SU-DHL-6 (cell line): Measurements from ENCODE around the gene MTHFR.

Experiments
- H2AFZ ChIP-seq: fragments of 200-600 bp; sonication (generic); 2 replicates; pipeline ENCODE4 v1.6.1; 2014; ENCODE audit warnings: low read depth, mild to moderate bottlenecking, moderate library complexity, mixed read lengths, antibody characterized with exemption, low read length; ENCODE audit not compliant: severe bottlenecking
- H3F3A ChIP-seq: fragments of 200-600 bp; shearing (Covaris generic); 2 replicates; pipeline ENCODE4 v1.6.0; 2016; ENCODE audit warnings: antibody characterized with exemption, mild to moderate bottlenecking; ENCODE audit not compliant: insufficient read depth
- H3K27ac ChIP-seq: fragments of 200-600 bp; sonication (generic); 2 replicates; pipeline ENCODE4 v1.5.1; 2016; ENCODE audit warnings: low read depth, mild to moderate bottlenecking, low read length, moderate library complexity, mixed read lengths
- H3K27me3 ChIP-seq: fragments of 200-600 bp; sonication (generic), shearing (Covaris generic); 2 replicates; pipeline ENCODE4 v1.6.0; 2014; ENCODE audit warnings: mild to moderate bottlenecking, low read length
- H3K36me3 ChIP-seq: fragments of 200-600 bp; sonication (generic); 2 replicates; pipeline ENCODE4 v1.6.1; 2014; ENCODE audit warnings: mild to moderate bottlenecking, low read length, mixed read lengths
- H3K4me2 ChIP-seq: fragments of 300-600, 200-600 bp; shearing (Covaris generic), sonication (generic); 2 replicates; pipeline ENCODE4 v1.6.0; 2014; ENCODE audit warnings: low read length, low read depth, mild to moderate bottlenecking; ENCODE audit not compliant: poor library complexity, severe bottlenecking
- H3K4me3 ChIP-seq: fragments of 200-600 bp; sonication (generic); 2 replicates; pipeline ENCODE4 v1.5.1; 2014; ENCODE audit warnings: antibody characterized with exemption, low read length, mild to moderate bottlenecking, mixed read lengths; ENCODE audit not compliant: insufficient read depth, poor library complexity, severe bottlenecking
- H3K79me2 ChIP-seq: fragments of 200-600 bp; sonication (generic); 2 replicates; pipeline ENCODE4 v1.6.1; 2014; ENCODE audit warnings: mild to moderate bottlenecking, low read length, moderate library complexity; ENCODE audit not compliant: insufficient read depth
- H3K9ac ChIP-seq: fragments of 200-600 bp; sonication (generic); 2 replicates; pipeline ENCODE4 v1.7.0; 2014; ENCODE audit warnings: mild to moderate bottlenecking, low read length
- H3K9me2 ChIP-seq: fragments of 200-600 bp; sonication (generic); replicated peaks from 2 replicates; pipeline ENCODE4 v1.6.1; 2014; ENCODE audit warnings: low read length; ENCODE audit not compliant: insufficient read depth
- H3K9me3 ChIP-seq: fragments of 200-600 bp; sonication (generic); 2 replicates; pipeline ENCODE4 v1.6.1; 2014; ENCODE audit warnings: low read length, mixed read lengths; ENCODE audit not compliant: insufficient read depth
- H4K20me1 ChIP-seq: fragments of 200-600 bp; sonication (generic); 2 replicates; pipeline ENCODE4 v1.6.1; 2014; ENCODE audit warnings: low read depth, mild to moderate bottlenecking, antibody characterized with exemption, low read length, moderate library complexity, mixed read lengths
- EZH2phosphoT487 ChIP-seq: fragments of 200-600 bp; sonication (generic), shearing (Covaris generic); conservative IDR thresholded peaks from 2 replicates; pipeline ENCODE4 v1.6.1; 2018; ENCODE audit warnings: mild to moderate bottlenecking, antibody characterized with exemption, low read length, moderate library complexity, mixed read lengths
- TF ChIP-seq, protein P1 (sequence below): fragments of 200-600 bp; sonication (generic); IDR thresholded peaks from one replicate; pipeline ENCODE4 v1.5.1; 2017; ENCODE audit warnings: antibody characterized with exemption, mild to moderate bottlenecking, low read length, moderate library complexity; ENCODE audit not compliant: insufficient read depth, poor library complexity, severe bottlenecking

Gene MTHFR

DNA sequence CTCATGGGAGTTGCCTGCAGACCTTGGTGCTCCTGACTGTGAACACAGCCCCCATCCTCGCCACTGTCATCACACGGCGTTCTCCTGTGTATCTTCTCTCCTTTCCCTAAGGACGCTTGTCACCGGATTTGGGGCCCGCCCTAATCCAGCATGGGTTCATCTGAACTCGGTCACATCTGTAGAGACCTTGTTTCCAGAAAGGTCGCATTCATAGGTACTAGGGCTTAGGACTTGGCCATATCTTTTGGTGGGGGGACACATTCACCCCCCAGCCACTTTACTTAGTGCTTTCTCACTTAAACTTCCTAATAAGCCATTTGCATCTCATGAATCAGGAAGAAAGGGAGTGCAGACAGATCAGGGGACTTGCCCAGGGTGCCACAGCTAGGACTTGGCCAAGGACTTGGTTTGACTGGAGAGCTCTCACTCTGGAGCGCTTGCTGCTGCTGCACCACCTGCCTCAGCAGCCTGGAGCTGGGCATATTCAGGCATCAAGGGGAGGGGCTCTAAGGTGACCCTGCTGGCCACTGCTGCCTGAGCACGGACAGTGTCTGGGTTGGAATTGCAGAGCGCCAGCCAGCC lies 32.1 kb upstream of the MTHFR start:
- Histone ChIP-seq H3K4me2 (no peak overlapping the region), H3F3A (no peaks in the 10 kb centered on the region), H3K27me3 (no peaks in the 10 kb centered on the region), H4K20me1 (no peaks in the 10 kb centered on the region), H3K9me3 (no peaks in the 10 kb centered on the region), H3K79me2 (no peaks in the 10 kb centered on the region), H3K9ac (no peak overlapping the region), H3K36me3 (peaks cover 3% of the 10 kb centered on the region; the same call in 1 of the 2 replicates), H2AFZ (no peak overlapping the region), H3K4me3 (no peak overlapping the region), H3K27ac (no peak overlapping the region), H3K9me2 (no peaks in the 10 kb centered on the region)
- TF ChIP-seq, protein P1, sequence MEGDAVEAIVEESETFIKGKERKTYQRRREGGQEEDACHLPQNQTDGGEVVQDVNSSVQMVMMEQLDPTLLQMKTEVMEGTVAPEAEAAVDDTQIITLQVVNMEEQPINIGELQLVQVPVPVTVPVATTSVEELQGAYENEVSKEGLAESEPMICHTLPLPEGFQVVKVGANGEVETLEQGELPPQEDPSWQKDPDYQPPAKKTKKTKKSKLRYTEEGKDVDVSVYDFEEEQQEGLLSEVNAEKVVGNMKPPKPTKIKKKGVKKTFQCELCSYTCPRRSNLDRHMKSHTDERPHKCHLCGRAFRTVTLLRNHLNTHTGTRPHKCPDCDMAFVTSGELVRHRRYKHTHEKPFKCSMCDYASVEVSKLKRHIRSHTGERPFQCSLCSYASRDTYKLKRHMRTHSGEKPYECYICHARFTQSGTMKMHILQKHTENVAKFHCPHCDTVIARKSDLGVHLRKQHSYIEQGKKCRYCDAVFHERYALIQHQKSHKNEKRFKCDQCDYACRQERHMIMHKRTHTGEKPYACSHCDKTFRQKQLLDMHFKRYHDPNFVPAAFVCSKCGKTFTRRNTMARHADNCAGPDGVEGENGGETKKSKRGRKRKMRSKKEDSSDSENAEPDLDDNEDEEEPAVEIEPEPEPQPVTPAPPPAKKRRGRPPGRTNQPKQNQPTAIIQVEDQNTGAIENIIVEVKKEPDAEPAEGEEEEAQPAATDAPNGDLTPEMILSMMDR: no peak
- TF ChIP-seq EZH2phosphoT487: no peak

DNA sequence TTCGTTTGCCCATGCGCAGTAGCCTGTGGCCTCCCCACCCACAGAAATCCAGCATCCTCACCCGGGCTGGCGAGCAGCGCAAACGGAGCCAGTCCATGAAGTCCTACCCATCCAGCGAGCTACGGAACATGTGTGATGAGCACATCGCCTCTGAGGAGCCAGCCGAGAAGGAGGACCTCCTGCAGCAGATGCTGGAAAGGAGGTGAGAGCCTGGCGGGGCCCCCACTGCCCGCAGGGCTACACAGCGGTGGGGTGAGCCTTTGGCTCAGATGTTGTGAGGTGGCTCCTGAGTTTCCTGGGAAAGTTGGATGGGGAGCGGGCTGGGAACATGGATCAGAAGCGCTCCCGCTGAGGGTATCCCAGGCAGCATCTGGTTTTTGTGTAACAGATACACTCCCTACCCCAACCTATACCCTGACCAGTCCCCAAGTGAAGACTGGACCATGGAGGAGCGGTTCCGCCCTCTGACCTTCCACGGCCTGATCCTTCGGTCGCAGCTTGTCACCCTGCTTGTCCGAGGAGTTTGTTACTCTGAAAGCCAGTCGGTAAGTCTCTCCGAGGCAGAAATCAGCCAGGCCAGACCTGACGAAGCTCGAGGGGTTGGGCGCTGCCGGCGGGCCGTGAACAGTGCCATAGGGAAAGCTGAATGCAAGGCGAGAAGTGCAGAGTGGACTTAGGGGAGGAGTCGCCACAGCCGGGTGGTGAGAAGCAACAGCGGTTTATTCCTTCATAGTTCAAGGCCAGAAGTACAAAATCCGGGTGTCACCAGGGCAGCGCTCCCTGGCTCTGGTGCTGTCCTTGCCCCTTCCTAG lies 31.4 kb upstream of the MTHFR start:
- H3K79me2 ChIP-seq: no peaks in the 10 kb centered on the region
- H3K4me3 ChIP-seq: no peak overlapping the region
- H3K9ac ChIP-seq: no peak overlapping the region
- H4K20me1 ChIP-seq: no peaks in the 10 kb centered on the region
- H3K27ac ChIP-seq: no peak overlapping the region
- no peak for TF ChIP-seq EZH2phosphoT487
- TF ChIP-seq, protein P1: no peak
- H3K9me3 ChIP-seq: no peaks in the 10 kb centered on the region
- H2AFZ ChIP-seq: no peak overlapping the region
- H3F3A ChIP-seq: no peaks in the 10 kb centered on the region
- H3K27me3 ChIP-seq: no peaks in the 10 kb centered on the region
- H3K9me2 ChIP-seq: no peaks in the 10 kb centered on the region
- H3K36me3 ChIP-seq: peaks cover 3% of the 10 kb centered on the region; the same call in 1 of the 2 replicates
- H3K4me2 ChIP-seq: no peak overlapping the region

DNA sequence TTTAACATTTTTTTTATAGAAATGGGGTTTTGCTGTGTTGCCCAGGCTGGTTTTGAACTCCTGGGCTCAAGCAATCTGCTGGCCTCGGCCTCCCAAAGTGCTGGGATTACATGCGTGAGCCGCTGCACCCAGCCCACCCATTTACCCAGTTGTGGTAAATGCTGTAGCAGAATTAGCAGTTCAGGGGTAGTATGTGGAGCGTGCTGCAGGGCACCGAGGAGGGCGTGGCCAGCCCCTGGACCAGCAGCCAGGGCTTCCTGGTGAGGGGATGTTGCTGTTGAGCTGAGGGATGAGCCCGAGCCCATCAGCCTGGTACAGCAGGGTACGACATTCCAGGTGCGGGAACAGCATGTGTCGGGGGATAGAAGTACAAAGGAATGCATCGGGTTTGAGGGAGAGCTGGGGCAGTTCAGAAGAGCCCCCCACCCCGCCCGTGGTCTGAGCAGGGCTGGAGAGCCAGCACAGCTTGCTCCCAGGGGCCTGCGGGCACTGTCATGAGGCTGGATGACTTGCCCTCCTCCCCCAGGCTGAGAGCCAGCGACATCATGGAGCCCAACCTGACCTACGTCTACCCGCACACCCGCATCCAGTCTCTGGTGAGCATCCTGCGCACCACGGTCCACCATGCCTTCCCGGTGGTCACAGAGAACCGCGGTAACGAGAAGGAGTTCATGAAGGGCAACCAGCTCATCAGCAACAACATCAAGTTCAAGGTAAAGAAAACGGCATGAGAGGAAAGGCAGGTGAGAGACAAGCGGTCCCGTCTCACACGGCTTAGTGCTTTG lies 29.9 kb upstream of the MTHFR start:
- Histone ChIP-seq H3K36me3 (no peaks in the 10 kb centered on the region; the same call in 1 of the 2 replicates), H3K27ac (no peak overlapping the region), H3K4me3 (no peak overlapping the region), H3K9me3 (no peaks in the 10 kb centered on the region), H3K27me3 (no peaks in the 10 kb centered on the region), H3K9me2 (no peaks in the 10 kb centered on the region), H3F3A (no peaks in the 10 kb centered on the region), H4K20me1 (no peaks in the 10 kb centered on the region), H3K79me2 (no peaks in the 10 kb centered on the region), H2AFZ (no peak overlapping the region), H3K9ac (no peak overlapping the region), H3K4me2 (no peak overlapping the region)
- no peak for TF ChIP-seq EZH2phosphoT487
- TF ChIP-seq, protein P1: no peak
